CD8-positive, alpha-beta memory T cell (primary cell): Measurements from ENCODE around the gene CACNA1B. TPM values are rescaled to one million over a fixed set of nuclear protein-coding genes. Genes with fewer than 3 reads are reported as not detected.
A peak's percentile ranks its signal among the peaks of the same experiment; 100 is the strongest.
"Not testable (repeated sequence)": the region's sequence is repeated elsewhere in the genome, so short reads cannot be mapped to it uniquely, and the experiment has no call there.

ENCODE experiments used
- CTCF ChIA-PET: fragments of 350-600 bp; sonication (Branson Sonifier 250); formaldehyde crosslinking; loops from one replicate; lab custom pipeline; 2021; ENCODE audit warnings: antibody characterized with exemption; lab: Charles Lee
- POLR2A ChIA-PET: fragments of 350-600 bp; sonication (Branson Sonifier 250); formaldehyde crosslinking; loops from one replicate; lab custom pipeline; 2021; ENCODE audit warnings: antibody characterized with exemption; lab: Charles Lee
- DNase-seq, 5 donors: peaks; one replicate each; pipeline versions ENCODE4 v3.0.0 to v3.0.0-alpha.2; 2020 to 2022; ENCODE audit warnings: mixed read lengths in 1 of 5
- H3K27ac ChIP-seq: one replicate; pipeline ENCODE4 v1.7.0; 2013; ENCODE audit warnings: low read depth, mild to moderate bottlenecking, low read length, moderate library complexity
- H3K27me3 ChIP-seq: 2 replicates; pipeline ENCODE4 v1.7.0; 2013; ENCODE audit warnings: low read length, mild to moderate bottlenecking; ENCODE audit not compliant: insufficient read depth, poor library complexity, severe bottlenecking
- H3K36me3 ChIP-seq: 2 replicates; pipeline ENCODE4 v1.7.0; 2013; ENCODE audit warnings: mild to moderate bottlenecking, low read length, moderate library complexity; ENCODE audit not compliant: insufficient read depth
- H3K4me1 ChIP-seq: 2 replicates; pipeline ENCODE4 v1.7.0; 2013; ENCODE audit warnings: mild to moderate bottlenecking, low read length, moderate library complexity; ENCODE audit not compliant: insufficient read depth
- H3K4me3 ChIP-seq: 2 replicates; pipeline ENCODE4 v1.7.0; 2013; ENCODE audit warnings: mild to moderate bottlenecking, low read length
- H3K9me3 ChIP-seq: 2 replicates; pipeline ENCODE4 v1.7.0; 2013; ENCODE audit warnings: mild to moderate bottlenecking, low read length
- H3K27ac Mint-ChIP-seq, 8 donors: one replicate each; pipeline ENCODE4 v1.8.0; 2020 to 2021; ENCODE audit warnings: mixed read lengths in 8 of 8, mild to moderate bottlenecking in 6 of 8, inconsistent platforms in 3 of 8, moderate library complexity in 3 of 8
- H3K27me3 Mint-ChIP-seq, 2 donors: one replicate each; pipeline ENCODE4 v1.8.0; 2020 to 2021; ENCODE audit warnings: mixed read lengths in 2 of 2, mild to moderate bottlenecking in 1 of 2, moderate library complexity in 1 of 2
- H3K36me3 Mint-ChIP-seq, 3 donors: one replicate each; pipeline ENCODE4 v1.8.0; 2020 to 2021; ENCODE audit warnings: mixed read lengths in 3 of 3, inconsistent platforms in 1 of 3, mild to moderate bottlenecking in 1 of 3
- H3K4me1 Mint-ChIP-seq, 3 donors: one replicate each; pipeline ENCODE4 v1.8.0; 2020 to 2021; ENCODE audit warnings: mixed read lengths in 3 of 3, inconsistent platforms in 1 of 3, mild to moderate bottlenecking in 1 of 3
- H3K4me3 Mint-ChIP-seq, 7 donors: one replicate each; pipeline ENCODE4 v1.8.0; 2020 to 2021; ENCODE audit warnings: mixed read lengths in 7 of 7, mild to moderate bottlenecking in 6 of 7, moderate library complexity in 4 of 7, inconsistent platforms in 2 of 7
- H3K9me3 Mint-ChIP-seq, 5 donors: one replicate each; pipeline ENCODE4 v1.8.0; 2020 to 2022; ENCODE audit warnings: mixed read lengths in 5 of 5, mild to moderate bottlenecking in 3 of 5, moderate library complexity in 2 of 5, inconsistent platforms in 1 of 5
- polyA plus RNA-seq: library from polyadenylated mRNA; unstranded; fragments of 300-500 nt; fragmentation: Illumina TruSeq; gene quantifications from one replicate; pipeline ENCODE4 v1.2.3, GENCODE V29; 2021
- total RNA-seq, 2 experiments: library from RNA; stranded (reverse); gene quantifications; one replicate each; pipeline ENCODE4 v1.2.3, GENCODE V29; 2021

The CACNA1B gene
- total and polyA plus RNA-seq, 3 experiments from 2014 or later = not detected

DNA sequence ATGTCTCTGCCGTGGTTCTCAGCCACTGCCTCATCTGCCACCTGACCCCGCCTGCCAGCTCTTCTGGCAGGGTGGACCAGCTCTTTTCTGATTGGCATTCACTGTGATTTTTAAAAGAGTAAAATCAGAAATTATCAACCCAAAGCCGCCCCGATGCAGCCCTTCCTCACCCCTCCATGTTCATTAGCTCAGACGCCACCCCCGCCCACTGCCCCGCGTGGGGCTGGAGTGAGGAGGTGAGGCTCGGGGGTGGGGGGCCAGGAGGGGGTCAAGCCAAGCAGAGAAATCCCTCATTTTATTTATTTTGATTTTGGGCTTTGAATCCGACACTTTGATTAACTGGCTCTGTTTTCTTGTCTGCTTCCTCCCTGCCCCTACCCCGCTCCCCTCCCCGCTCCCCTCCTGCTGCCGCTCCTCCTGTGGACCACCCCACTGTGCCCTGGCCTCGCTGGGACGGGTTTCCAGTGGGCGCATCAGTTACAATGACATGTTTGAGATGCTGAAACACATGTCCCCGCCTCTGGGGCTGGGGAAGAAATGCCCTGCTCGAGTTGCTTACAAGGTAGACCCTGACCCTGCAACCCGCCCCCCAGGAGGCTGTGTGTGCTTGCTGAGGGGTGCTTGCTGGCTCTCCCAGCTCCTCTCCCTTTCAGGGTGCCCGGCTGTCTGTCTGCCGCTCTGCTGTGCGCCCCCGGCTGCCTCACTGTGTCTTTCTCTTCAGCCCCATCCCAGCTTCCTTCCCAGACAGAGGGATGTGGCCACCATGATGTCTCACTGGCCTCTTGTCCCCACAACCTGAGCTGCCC is 224.9 kb downstream of the CACNA1B start:
- CTCF ChIA-PET = no interaction called here

DNA sequence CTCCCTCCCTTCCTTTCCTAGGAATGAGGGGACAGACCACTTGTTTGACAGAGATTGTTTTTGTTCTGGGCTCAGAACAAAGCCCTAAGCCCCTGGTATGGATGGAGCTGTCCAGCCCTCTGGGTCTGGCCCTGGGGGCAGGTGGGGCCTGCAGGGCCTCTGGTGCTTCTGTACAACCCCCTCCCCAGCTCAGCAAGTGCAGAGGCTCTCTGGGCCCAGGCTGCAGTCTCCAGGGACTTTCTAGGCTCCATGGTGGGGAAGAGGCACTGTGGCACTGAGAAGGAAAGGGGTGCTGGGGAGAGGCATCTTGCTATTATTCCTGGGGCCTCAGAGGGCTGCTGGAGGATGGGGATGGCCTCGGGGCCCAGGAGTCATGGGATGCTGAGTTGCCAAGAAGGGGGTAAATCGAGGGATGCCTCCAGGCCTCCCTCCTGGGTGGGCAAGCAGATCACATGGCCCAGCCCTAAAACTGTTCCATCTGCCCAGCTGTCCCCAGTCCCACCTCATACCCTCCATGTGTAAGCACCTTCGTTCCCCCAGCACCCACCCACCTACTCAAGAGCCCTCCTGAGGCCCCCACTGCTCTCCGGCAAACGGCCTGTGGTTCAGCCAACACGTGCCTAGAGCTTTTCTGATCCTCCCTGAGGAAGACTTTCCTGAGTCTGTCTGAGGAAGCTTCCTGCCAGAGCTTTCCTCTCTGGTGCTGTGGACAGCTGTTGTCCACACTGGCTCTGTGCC is 225.7 kb downstream of the CACNA1B start:
- POLR2A ChIA-PET = no interaction called here

More for the DNA sequence above, 224.9 kb downstream of the CACNA1B start:
- H3K9me3 Mint-ChIP-seq = no peaks in the 10 kb centered on the region
- H3K9me3 ChIP-seq = no peaks in the 10 kb centered on the region
- peaks cover 12 to 19% of the 10 kb centered on the region in 2 donors for H3K27me3 Mint-ChIP-seq
- peak in 1 of 5 donors; percentile 14 for DNase-seq
- H3K4me3 Mint-ChIP-seq = no peak overlapping the region
- POLR2A ChIA-PET = no interaction called here
- H3K4me1 Mint-ChIP-seq = no peaks in the 10 kb centered on the region
- H3K4me3 ChIP-seq = no peak overlapping the region
- no peaks in the 10 kb centered on the region for H3K36me3 ChIP-seq
- no peak overlapping the region for H3K27ac ChIP-seq
- no peaks in the 10 kb centered on the region for H3K4me1 ChIP-seq
- no peaks in the 10 kb centered on the region for H3K27me3 ChIP-seq
- no peak overlapping the region for H3K27ac Mint-ChIP-seq
- no peaks in the 10 kb centered on the region for H3K36me3 Mint-ChIP-seq

DNA sequence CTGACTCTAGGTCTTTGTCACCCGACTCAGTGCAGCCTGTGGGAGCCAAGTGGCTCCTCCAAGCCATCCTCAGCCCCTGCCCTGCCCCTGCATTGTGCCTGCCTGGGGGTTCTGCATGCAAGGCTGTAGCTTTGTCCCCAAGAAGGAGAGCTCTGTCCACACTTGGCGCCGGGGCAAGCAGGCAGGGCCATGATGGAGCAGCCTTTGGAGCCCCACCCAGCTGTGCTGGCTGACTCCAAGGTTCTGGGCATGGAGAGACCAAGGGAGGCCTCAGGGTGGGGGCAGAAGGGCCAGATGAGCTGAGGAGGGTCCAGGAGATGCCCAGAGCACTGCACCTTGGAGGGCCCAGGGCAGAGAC is 226.2 kb downstream of the CACNA1B start:
- ChIA-PET CTCF (no interaction called here), POLR2A (no interaction called here)
- no peak overlapping the region for H3K4me3 Mint-ChIP-seq
- H3K27ac Mint-ChIP-seq = no peak overlapping the region
- peaks cover 12 to 21% of the 10 kb centered on the region in 2 donors for H3K27me3 Mint-ChIP-seq
- no peaks in the 10 kb centered on the region for H3K27me3 ChIP-seq
- no peaks in the 10 kb centered on the region for H3K36me3 ChIP-seq
- H3K4me1 Mint-ChIP-seq = no peaks in the 10 kb centered on the region
- no peaks in the 10 kb centered on the region for H3K36me3 Mint-ChIP-seq
- no peak overlapping the region for H3K27ac ChIP-seq
- H3K9me3 Mint-ChIP-seq = no peaks in the 10 kb centered on the region
- no peak overlapping the region for H3K4me3 ChIP-seq
- no peaks in the 10 kb centered on the region for H3K9me3 ChIP-seq
- no peaks in the 10 kb centered on the region for H3K4me1 ChIP-seq
- peak in 1 of 5 donors; percentile 16 for DNase-seq

More for the DNA sequence above, 225.7 kb downstream of the CACNA1B start:
- H3K9me3 Mint-ChIP-seq = no peaks in the 10 kb centered on the region
- H3K27me3 ChIP-seq = no peaks in the 10 kb centered on the region
- CTCF ChIA-PET = no interaction called here
- no peak overlapping the region for H3K4me3 ChIP-seq
- peak in 1 of 5 donors; percentile 23 for DNase-seq
- no peaks in the 10 kb centered on the region for H3K9me3 ChIP-seq
- no peak overlapping the region for H3K27ac Mint-ChIP-seq
- no peak overlapping the region for H3K4me3 Mint-ChIP-seq
- no peaks in the 10 kb centered on the region for H3K36me3 ChIP-seq
- peaks cover 12 to 21% of the 10 kb centered on the region in 2 donors for H3K27me3 Mint-ChIP-seq
- H3K27ac ChIP-seq = no peak overlapping the region
- no peaks in the 10 kb centered on the region for H3K4me1 ChIP-seq
- H3K4me1 Mint-ChIP-seq = no peaks in the 10 kb centered on the region
- H3K36me3 Mint-ChIP-seq = no peaks in the 10 kb centered on the region

DNA sequence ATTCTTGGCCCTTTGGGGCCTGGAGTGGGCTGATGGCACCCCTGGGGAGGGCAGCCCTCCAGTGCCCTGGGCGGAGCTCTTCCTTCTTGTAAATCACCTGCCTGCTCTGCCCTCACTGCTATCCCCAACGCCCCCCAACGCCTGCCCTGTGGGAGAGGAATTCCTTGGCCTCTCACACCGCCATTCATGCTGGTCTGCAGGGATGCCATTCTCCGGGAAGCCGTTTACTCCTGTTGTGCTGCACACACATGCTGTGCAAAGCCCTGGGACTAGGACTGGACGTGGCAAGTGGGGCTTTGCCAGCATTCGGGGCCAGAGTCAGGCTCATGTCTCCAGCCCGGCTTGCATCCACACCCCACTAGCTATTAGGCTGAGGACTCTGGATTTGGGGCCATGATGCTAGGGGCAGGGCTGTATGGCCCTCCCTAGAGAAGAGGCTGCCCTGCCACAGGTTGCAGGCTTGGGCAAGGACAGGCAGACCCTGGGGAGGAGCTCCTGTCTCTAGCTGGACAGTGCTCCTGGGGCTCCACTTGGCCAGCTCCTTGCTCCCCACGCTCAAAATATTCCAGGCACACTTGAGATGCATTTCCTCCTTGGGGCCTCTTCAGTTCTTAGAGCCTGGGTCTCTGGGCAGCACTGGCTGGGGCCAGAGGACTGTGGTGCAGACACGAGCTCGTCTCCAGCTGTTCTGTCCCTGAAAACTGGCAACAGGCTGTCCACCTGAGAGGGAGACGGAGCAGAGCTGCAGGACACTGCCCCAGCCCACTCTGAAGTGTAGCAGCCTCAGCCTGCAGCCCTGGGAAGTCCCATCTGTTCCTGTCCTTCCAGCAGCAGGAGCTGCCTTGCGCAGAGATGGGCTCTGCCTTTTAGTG is 226.9 kb downstream of the CACNA1B start:
- Mint-ChIP-seq H3K27me3 (peaks cover 11 to 21% of the 10 kb centered on the region in 2 donors), H3K4me1 (no peaks in the 10 kb centered on the region), H3K4me3 (no peak overlapping the region), H3K36me3 (no peaks in the 10 kb centered on the region), H3K9me3 (no peaks in the 10 kb centered on the region), H3K27ac (no peak overlapping the region)
- Histone ChIP-seq H3K27me3 (no peaks in the 10 kb centered on the region), H3K27ac (no peak overlapping the region), H3K9me3 (no peaks in the 10 kb centered on the region), H3K36me3 (no peaks in the 10 kb centered on the region), H3K4me3 (no peak overlapping the region), H3K4me1 (no peaks in the 10 kb centered on the region)
- DNase-seq = peak in 1 of 5 donors; percentile 35
- CTCF ChIA-PET = no interaction called here
- POLR2A ChIA-PET = no interaction called here

DNA sequence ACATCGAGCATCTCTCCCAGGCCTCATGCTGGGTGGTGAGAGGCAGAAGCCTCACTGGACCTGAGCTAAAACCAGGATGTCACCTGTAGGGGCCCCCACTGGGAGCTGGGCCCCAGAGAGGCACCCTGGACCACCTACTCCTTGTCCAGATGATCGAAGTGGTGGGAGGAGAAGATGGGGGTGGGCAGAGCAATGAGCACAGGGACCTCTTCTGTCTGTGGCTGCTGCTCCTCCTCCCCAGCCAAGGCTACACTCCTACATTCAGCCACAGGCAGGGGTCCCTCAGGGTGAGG is 227.5 kb downstream of the CACNA1B start:
- H3K36me3 ChIP-seq = no peaks in the 10 kb centered on the region
- Mint-ChIP-seq H3K36me3 (no peaks in the 10 kb centered on the region), H3K27me3 (peaks cover 11 to 21% of the 10 kb centered on the region in 2 donors), H3K4me1 (no peaks in the 10 kb centered on the region), H3K9me3 (no peaks in the 10 kb centered on the region), H3K27ac (no peak overlapping the region), H3K4me3 (no peak overlapping the region)
- ChIA-PET CTCF (no interaction called here), POLR2A (no interaction called here)
- H3K27me3 ChIP-seq = no peaks in the 10 kb centered on the region
- no peaks in the 10 kb centered on the region for H3K4me1 ChIP-seq
- H3K9me3 ChIP-seq = no peaks in the 10 kb centered on the region
- no peak overlapping the region for H3K4me3 ChIP-seq
- H3K27ac ChIP-seq = no peak overlapping the region
- no peak for DNase-seq

DNA sequence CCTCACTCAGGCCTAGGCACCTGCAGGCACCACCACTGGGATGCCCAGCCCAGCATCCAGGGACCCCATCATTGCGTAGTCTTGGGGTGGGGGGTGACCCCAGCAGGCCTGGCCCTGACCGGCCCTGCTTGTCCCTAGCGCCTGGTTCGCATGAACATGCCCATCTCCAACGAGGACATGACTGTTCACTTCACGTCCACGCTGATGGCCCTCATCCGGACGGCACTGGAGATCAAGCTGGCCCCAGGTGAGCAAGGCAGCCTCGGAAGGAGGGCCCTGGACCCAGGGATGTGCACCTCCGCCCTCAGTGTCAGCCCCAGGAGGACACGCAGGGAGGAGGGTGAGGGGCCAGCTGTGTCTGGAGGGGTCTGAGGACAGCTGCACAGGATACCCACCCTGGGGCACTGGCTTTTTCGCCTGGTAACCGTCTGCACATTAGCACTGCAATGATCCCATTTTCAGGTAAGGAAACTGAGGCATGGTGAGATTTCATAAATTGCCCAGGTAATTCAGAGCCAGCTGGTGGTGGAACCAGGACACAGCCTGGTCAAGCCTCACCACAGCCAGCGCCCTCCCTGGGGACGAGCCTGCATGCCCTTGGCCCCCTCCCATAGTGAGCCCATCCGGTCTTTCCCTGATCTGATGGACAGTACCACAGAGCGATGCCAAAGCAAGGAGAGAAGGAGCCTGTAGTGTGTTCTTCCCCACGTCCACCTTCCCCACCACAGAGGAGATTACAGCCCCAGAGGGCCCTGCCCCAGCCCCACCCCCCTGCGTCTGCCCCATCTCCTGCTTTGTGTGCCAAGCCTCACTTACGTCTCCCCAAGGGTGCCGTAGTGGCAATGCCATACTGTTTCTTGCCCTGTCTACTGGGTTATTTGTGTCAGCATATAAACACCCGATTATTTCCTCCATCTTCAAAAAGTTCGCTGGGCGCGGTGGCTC is 228.3 kb downstream of the CACNA1B start:
- ChIA-PET CTCF (no interaction called here), POLR2A (no interaction called here)
- Histone ChIP-seq H3K4me1 (no peaks in the 10 kb centered on the region), H3K4me3 (no peak overlapping the region), H3K9me3 (no peaks in the 10 kb centered on the region), H3K27ac (no peak overlapping the region), H3K27me3 (no peaks in the 10 kb centered on the region), H3K36me3 (no peaks in the 10 kb centered on the region)
- H3K4me3 Mint-ChIP-seq = no peak overlapping the region
- H3K27ac Mint-ChIP-seq = no peak overlapping the region
- DNase-seq = no peak
- H3K4me1 Mint-ChIP-seq = no peaks in the 10 kb centered on the region
- peaks cover 11 to 21% of the 10 kb centered on the region in 2 donors for H3K27me3 Mint-ChIP-seq
- H3K9me3 Mint-ChIP-seq = no peaks in the 10 kb centered on the region
- H3K36me3 Mint-ChIP-seq = no peaks in the 10 kb centered on the region

DNA sequence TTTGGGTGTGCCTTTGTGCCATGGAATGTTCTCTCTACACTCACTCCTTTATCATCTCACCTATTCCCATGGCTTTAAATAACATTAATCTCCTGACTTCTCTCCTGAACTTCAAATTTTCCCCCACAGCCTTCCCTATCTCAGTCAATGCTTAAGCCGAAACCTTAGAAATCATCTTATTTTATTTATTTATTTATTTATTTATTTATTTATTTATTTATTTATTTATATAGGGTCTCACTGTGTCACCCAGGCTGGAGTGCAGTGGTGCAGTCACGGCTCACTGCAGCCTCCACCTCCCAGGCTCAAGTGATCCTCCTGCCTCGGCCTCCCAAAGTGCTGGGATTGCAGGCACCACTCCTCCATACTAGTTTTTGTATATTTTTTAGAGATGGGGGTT is 229.5 kb downstream of the CACNA1B start:
- DNase-seq, H3K36me3 ChIP-seq, CTCF ChIA-PET, H3K4me1 Mint-ChIP-seq, H3K9me3 ChIP-seq, H3K27ac ChIP-seq, POLR2A ChIA-PET, H3K4me1 ChIP-seq, H3K4me3 Mint-ChIP-seq, H3K36me3 Mint-ChIP-seq, H3K27me3 ChIP-seq, H3K9me3 Mint-ChIP-seq, H3K4me3 ChIP-seq, H3K27ac Mint-ChIP-seq: not testable (repeated sequence)
- H3K27me3 Mint-ChIP-seq = peaks cover 11 to 21% of the 10 kb centered on the region in 2 donors
